Measurements from ENCODE around the gene GRK4.
"Not testable (repeated sequence)": the region's sequence is repeated elsewhere in the genome, so short reads cannot be mapped to it uniquely, and the experiment has no call there.

Gene GRK4

GRCh38 chr4:2961811-2962441 is 1.4 kb upstream of the GRK4 start:
- DNase-seq (ENCODE audit: low spot score): no peak

- DNase-seq (ENCODE audit: low spot score): peak; percentile 44
Observed at GRCh38 chr4:2962614-2963174, 677 bp upstream of the GRK4 start.

DNA sequence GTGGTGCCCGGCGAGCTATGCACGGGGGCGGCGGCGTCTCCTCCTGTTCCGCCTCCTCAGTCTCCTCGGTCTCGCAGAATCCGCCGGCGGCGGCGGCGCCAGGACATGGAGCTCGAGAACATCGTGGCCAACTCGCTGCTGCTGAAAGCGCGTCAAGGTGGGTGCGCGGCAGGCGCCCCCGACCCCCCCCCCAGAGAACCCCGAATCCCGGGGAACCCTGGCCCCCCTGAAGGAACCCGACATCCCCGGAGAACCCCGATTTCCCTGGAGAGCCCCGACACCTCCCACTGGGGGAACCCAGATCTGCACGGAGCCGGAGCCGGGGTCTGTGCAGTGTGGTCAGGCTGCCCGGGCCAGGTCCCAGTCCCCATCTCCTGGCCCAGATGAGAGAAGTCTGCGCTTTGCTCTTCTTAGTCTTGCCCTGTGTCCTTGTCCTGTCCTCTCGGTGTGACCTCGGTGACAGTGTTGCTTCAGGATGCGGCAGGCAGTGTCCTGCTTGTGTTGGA is 648 bp downstream of the GRK4 start:
- peak; percentile 52 for DNase-seq (ENCODE audit: low spot score)

GRCh38 chr4:2964706-2965258 is 1.4 kb downstream of the GRK4 start:
- no peak for DNase-seq (ENCODE audit: low spot score)

DNA sequence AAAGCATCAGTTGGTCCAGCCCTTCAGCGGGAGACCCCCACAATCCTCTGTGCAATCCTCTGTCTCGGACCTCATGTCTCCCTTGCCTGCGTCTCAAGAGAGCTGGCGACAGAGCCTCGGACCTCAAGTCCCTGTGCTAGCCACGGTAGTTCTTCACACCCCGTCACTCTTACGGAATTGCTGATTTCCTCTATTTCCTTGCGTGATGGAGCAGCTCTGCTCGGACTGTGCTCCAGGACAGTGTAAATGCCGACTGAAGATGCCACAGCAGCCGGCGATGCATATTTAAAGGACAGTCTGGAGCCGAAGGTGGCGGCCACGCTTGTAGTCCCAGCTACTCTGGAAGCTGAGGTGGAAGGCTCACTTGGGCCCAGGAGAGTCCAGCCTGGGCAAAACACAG is 1.9 kb downstream of the GRK4 start:
- no peak for DNase-seq (ENCODE audit: low spot score)

GRCh38 chr4:2968381-2968780 is 5.0 kb downstream of the GRK4 start:
- no peak for DNase-seq (ENCODE audit: low spot score)

GRCh38 chr4:2971275-2971674 is 7.9 kb downstream of the GRK4 start:
- DNase-seq (ENCODE audit: low spot score): no peak

- no peak for DNase-seq (ENCODE audit: low spot score)
Observed at GRCh38 chr4:2977211-2978088, 14.1 kb downstream of the GRK4 start.

- DNase-seq (ENCODE audit: low spot score): no peak
Observed at GRCh38 chr4:2981256-2981819, 18.0 kb downstream of the GRK4 start.

DNA sequence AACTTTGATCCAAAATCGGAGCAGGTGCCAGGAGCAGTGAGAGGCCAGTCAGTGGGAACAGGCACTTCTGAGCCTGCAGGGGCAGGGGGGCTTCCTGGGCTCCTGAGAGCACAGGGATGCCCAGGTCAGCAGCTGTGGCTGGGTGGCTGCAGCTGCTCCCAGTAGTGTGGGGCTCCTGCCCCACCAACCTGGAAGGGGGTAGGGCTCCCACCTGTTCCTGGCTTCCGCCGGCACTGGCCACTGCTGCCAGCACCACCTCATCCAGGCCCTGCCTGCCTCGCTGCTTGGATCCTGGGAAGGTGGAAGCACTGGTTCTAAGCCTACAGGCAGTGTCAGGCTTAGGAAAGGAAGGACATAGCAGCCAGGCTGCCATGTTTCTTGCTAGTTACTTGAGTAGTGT is 18.6 kb downstream of the GRK4 start:
- no peak for DNase-seq (ENCODE audit: low spot score)

DNA sequence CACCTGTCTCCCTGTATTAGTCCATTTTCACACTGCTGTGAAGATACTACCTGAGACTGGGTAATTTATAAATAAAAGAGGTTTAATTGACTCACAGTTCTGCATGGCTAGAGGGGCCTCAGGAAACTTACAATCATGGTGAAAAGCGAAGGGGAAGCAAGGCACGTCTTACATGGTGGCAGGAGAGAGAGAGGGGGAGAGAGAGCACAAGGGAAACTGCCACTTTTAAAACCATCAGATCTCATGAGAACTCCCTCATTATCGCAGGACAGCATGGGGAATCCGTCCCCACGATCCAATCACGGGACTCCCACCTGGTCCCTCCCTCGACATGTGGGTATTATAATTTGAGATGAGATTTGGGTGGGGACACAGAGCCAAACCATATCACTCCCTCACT is 20.3 kb downstream of the GRK4 start:
- not testable (repeated sequence) for DNase-seq (ENCODE audit: low spot score)

- DNase-seq (ENCODE audit: low spot score): no peak
Observed at GRCh38 chr4:2991243-2991642, 27.9 kb downstream of the GRK4 start.

DNA sequence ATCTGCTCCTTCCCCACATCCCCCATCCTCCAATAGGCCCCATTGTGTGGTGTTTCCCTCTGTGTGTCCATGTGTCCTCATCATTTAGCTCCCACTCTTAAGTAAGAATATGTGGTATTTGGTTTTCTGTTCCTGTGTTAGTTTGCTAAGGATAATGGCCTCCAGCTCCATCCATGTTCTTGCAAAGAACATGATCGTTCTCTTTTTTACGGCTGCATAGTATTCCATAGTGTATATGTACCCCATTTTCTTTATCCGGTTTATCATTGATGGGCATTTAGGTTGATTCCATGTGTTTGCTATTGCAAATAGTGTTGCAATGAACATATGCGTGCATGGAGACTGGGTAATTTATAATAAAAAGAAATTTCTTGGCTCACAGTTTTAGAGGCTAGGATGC is 31.5 kb downstream of the GRK4 start:
- DNase-seq (ENCODE audit: low spot score): no peak

GRCh38 chr4:2995546-2996265 is 32.3 kb downstream of the GRK4 start:
- no peak for DNase-seq (ENCODE audit: low spot score)

DNA sequence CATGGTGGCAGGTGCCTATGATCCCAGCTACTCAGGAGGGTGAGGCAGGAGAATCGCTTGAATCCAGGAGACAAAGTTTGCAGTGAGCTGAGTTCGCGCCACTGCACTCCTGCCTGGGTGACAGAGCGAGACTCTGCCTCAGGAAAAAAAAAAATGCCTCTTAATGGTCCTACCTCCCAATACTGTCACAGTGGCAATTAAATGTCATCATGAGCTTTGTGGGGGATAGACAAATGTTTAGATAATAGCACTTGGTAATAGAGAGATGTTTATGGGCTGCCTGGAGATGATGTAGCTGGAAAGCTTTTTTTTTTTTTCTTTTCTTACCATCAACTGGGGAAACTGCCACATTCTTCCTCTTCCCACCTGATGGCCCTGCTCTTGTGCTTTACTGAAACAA is 33.0 kb downstream of the GRK4 start:
- DNase-seq (ENCODE audit: low spot score): no peak

DNA sequence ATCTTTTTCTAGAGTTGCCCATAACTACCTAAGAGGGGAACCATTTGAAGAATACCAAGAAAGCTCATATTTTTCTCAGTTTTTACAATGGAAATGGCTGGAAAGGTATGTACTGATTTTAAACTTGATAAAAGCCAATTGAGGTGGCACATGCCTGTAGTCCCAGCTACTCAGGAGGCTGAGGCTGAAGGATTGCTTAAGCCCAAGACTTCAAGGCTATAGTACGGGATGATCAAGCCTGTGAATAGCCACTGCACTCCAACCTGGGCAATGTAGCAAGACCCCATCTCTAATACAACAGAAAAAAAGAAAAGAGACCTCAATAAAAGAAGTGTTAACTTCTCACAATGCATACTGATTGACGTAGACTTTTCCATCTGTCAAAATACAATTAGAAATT is 44.4 kb downstream of the GRK4 start:
- DNase-seq (ENCODE audit: low spot score): no peak

DNA sequence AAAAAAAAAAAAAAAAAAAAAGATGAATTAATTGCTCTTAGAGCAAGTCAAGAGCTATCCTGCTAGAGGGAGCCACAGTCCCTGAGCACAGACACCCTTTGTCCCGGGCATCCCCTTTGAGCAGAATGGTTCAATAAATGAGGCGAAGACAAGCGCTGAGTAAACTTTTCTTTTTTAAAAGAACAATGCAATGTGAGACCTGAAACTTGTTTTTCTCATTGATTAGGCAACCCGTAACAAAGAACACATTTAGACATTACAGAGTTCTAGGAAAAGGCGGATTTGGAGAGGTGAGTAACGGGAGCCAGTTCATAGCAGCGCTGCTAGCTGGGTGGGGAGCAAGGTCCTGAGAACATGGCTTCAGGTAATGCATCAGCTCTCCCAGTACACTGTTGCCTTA is 46.1 kb downstream of the GRK4 start:
- DNase-seq (ENCODE audit: low spot score): no peak

DNA sequence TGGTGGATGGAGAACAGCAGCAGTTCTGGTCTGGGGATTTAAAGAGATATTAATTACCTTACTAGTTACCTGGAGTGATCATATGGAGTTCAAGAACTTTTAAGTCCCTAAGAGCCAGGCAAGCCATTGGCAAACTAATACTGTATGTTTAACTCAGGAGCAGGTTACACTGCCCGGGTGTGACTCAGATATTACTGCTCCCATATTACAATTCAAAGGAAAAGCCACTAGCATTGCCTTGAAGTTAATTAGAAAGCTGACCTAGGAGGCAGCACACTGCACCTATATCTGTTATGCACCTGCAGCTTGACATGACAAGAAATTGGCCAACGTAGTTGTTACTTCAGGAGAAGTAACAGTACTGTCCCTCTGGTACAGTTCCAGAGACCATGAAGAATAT is 47.2 kb downstream of the GRK4 start:
- no peak for DNase-seq (ENCODE audit: low spot score)

DNA sequence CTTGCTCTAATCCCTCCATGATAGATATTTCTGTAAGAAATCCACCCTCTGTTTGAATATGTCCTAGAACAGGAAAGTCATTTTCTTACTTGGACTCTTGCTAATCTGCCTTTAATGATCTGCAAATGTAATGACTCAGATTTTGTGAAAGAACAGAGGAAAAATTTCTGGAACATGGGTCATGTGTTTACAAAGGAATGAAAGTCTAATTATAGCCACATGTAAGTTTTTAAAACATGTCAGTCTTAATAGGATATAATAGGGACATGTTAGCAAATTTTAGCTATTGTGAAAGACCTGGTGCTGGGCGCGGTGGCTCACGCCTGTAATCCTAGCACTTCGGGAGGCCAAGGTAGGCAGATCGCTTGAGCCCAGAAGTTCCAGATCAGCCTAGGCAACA is 47.6 kb downstream of the GRK4 start:
- DNase-seq (ENCODE audit: low spot score): no peak

GRCh38 chr4:3011456-3012220 is 48.3 kb downstream of the GRK4 start:
- DNase-seq (ENCODE audit: low spot score): no peak

DNA sequence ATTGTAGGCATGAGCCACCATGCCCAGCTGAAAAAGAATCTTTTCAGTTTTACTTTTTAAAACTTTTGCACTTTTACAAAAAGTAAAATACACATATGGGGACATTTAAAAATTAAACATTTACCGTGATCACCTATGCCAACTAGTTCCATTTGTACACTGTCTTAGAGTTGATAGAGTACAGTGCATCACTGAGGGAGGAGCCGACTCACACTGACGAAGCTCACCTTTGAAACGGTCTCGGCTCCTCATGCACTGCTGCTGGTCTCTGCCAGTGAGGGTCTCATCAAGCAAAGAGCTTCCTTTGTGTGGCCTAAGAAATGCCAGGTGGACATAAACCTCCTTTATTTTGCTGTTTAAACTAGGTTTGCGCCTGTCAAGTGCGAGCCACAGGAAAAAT is 50.0 kb downstream of the GRK4 start:
- no peak for DNase-seq (ENCODE audit: low spot score)

Data from kidney capillary endothelial cell (primary cell).